Psoas muscle (tissue), 8 donors: Measurements from ENCODE around the gene DCD. TPM values are rescaled to one million over a fixed set of nuclear protein-coding genes. Genes with fewer than 3 reads are reported as not detected.

Source experiments
- ATAC-seq, 4 donors: fragments of 200-7000 bp; cut with Tn5 transposase; one replicate each; pipeline ENCODE4 v1.9.1; 2020; ENCODE audit warnings: moderate library complexity in 3 of 4, mild to moderate bottlenecking in 2 of 4
- DNase-seq, 2 donors: peaks; one replicate each; pipeline ENCODE4 v3.0.0-alpha.2; 2020
- H3K27ac ChIP-seq: fragments of 200-600 bp; one replicate; pipeline ENCODE4 v1.8.0; 2022
- H3K27me3 ChIP-seq, 3 donors: fragments of 200-600 bp in 1 of 3; one replicate each; pipeline versions ENCODE4 v1.6.1 to v1.8.0; 2013 to 2022; ENCODE audit warnings: low read length in 2 of 3, mild to moderate bottlenecking in 2 of 3, moderate library complexity in 1 of 3; ENCODE audit not compliant: insufficient read depth in 3 of 3
- H3K36me3 ChIP-seq, 2 donors: fragments of 200-600 bp in 1 of 2; one replicate each; pipeline versions ENCODE4 v1.6.1 to v1.8.0; 2013 to 2022; ENCODE audit warnings: low read depth in 1 of 2, mild to moderate bottlenecking in 1 of 2, moderate library complexity in 1 of 2; ENCODE audit not compliant: insufficient read depth in 1 of 2
- H3K4me1 ChIP-seq: fragments of 200-600 bp; one replicate; pipeline ENCODE4 v1.8.0; 2022
- H3K4me3 ChIP-seq: fragments of 200-600 bp; one replicate; pipeline ENCODE4 v1.8.0; 2022; ENCODE audit warnings: mild to moderate bottlenecking
- H3K9me3 ChIP-seq: fragments of 200-600 bp; one replicate; pipeline ENCODE4 v1.8.0; 2022
- WGBS, 3 donors: extraction: QIAGEN DNeasy Blood & Tissue Kit; methylation state at CpG; one replicate each; pipeline versions ENCODE4 v1.1.6 to v1.1.7; 2013; 5-methylcytosine and 5-hydroxymethylcytosine counted together
- intact Hi-C, 2 donors: fragments of 100-400 bp; cut with DNase I; formaldehyde crosslinking; loops; one replicate each; pipeline versions ENCODE4 v1.11.0 to v1.14.2; 2022
- polyA plus RNA-seq, 3 donors: library from polyadenylated mRNA; stranded (reverse); fragments of 200-250 nt; gene quantifications; one replicate each; pipeline ENCODE4 v1.2.3, GENCODE V29; 2013
- total RNA-seq, 4 donors: library from RNA; stranded (reverse); fragmentation: NEBNext Ultra II Directional in 2 of 4; extraction: Animal tissue kit (Norgen Biotek cat#: 25700) in 2 of 4; gene quantifications; one replicate each; pipeline versions ENCODE4 v1.2.1 to v1.2.4, GENCODE V29; 2021 to 2023
- TF ChIP-seq, protein P1 (sequence below): fragments of 200-600 bp; IDR thresholded peaks from one replicate; pipeline ENCODE4 v1.8.0; 2022; ENCODE audit warnings: antibody characterized with exemption
- donor health status: healthy with polysubstance abuse.
- donor health status: DM: no; HTN: no; CAD: no; lungs with moderate emphysema.
- donor health status: Bipolar disorder and iron deficiency.
- donor health status: healthy.
- donor health status: DM: yes; HTN: yes; CAD: no.
- donor health status: DM: no; HTN: no; CAD: no.
- donor health status: DM: no; HTN: no; CAD: no.
- donor health status: DM: yes; HTN: yes; CAD: no.

DCD gene
- total and polyA plus RNA-seq, 7 donors, result not detected

DNA sequence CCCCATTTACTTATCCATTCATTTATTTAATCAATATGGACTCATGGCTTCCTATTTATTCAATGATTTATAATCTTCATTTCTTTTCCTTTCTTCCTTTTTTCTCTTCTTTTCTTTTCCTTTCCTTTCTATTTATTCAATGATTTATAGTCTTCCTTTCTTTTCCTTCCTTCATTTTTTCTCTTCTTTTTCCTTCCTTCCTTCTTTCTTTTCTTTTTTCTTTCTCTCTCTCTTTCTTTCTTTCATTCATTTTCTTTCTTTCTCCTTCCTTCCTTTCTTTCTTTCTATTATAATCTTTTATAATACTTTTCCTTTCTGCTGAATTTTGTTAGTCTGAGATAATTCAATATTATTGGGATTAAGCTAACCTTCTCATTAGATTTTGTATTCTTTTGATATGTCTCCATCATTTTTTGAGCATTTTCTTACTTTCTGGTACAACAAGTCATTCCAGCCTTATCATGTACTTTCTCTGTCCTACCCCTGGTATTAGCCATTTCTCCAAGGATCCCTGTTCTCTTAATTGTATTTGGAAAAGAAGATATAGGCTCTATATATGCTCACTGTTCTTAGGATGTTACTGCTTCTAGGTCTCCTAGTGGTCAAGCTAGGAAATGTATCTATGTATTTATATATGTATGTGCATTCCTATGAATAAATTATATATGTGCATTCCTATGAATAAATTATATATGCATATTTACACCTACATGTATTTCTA is 25.5 kb downstream of the DCD start:
- H3K9me3 ChIP-seq, result no peaks in the 10 kb centered on the region
- DNase-seq, result no peak
- peaks cover 0 to 17% (median 0%) of the 10 kb centered on the region in 3 donors for H3K27me3 ChIP-seq
- H3K4me3 ChIP-seq, result no peak overlapping the region
- H3K27ac ChIP-seq, result no peak overlapping the region
- H3K4me1 ChIP-seq, result peaks cover 4% of the 10 kb centered on the region
- TF ChIP-seq, protein P1, sequence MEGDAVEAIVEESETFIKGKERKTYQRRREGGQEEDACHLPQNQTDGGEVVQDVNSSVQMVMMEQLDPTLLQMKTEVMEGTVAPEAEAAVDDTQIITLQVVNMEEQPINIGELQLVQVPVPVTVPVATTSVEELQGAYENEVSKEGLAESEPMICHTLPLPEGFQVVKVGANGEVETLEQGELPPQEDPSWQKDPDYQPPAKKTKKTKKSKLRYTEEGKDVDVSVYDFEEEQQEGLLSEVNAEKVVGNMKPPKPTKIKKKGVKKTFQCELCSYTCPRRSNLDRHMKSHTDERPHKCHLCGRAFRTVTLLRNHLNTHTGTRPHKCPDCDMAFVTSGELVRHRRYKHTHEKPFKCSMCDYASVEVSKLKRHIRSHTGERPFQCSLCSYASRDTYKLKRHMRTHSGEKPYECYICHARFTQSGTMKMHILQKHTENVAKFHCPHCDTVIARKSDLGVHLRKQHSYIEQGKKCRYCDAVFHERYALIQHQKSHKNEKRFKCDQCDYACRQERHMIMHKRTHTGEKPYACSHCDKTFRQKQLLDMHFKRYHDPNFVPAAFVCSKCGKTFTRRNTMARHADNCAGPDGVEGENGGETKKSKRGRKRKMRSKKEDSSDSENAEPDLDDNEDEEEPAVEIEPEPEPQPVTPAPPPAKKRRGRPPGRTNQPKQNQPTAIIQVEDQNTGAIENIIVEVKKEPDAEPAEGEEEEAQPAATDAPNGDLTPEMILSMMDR, result peak; percentile 15
- no peak for ATAC-seq
- H3K36me3 ChIP-seq, result no peaks in the 10 kb centered on the region
- intact Hi-C loops, result no loop called here

DNA sequence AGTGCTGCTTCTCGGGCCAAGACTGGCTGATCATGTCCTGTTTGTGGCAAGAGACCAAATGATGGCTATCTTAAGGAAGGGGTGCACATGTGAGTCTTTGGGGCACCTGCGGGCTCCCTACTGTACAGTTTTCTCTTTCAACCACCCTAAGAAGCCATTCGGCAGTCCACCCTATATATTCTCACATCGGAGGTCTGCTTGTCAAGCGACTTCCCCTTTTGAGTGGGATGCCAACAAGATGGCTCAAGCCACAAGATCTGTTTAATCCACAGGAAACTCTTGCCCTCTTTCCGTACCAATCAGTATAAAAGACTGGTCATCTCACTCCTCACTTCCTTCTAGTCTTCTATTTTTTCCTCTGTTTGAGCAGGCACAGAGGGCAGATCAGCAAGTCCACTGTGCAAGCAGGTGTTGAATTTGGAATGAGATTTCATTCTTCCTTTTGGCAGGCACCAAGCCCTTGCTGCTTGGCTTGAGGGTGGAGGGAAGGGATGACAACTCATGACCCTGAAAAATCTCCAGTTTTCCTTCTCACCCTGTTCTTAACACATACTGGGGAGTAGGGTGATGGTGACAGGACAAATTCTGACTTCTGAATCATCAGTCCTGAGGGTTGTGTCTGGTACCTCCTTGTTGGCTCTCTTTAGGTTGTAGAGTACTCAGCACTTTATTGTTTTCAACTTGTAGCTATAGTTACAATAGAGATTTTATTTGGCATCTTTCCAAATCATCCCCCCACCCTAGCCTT is 31.1 kb downstream of the DCD start:
- TF ChIP-seq, protein P1, result no peak
- Histone ChIP-seq H3K9me3 (no peaks in the 10 kb centered on the region), H3K4me1 (no peaks in the 10 kb centered on the region), H3K27me3 (peaks cover 0 to 3% (median 0%) of the 10 kb centered on the region in 3 donors), H3K27ac (no peak overlapping the region), H3K4me3 (no peak overlapping the region), H3K36me3 (no peaks in the 10 kb centered on the region)
- no peak for ATAC-seq
- intact Hi-C loops, result no loop called here
- no peak for DNase-seq
- WGBS, 3 donors, result 71 to 83% (median 75%) methylated on average over 6 of the region's 6 CpGs

DNA sequence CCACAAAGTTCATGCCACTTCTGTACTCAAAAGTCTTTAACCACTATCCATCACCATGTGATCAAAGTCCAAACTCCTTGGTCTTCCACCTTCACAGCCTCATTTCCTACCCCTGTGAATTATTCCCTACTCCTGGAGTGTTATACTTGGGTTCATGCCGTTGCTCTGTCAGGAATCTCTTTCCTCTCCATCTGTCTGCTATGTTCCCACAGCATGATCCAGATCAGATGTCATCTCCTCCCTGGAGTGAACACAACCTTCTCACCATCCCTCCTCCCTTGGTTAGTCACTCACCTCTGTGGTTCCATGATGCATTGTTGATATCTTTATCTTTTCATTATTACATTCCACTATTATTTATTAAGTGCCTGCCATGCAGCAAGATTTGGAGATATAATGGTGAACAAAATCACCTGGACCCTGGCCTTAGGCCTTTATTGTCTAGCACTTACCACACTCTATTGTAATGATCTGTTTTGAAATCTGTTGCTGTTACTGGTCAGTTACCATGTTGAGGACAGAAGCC is 35.9 kb downstream of the DCD start:
- DNase-seq (no peak), ATAC-seq (peak in 2 of 4 donors; percentile 47 to 49)
- 11 to 48% (median 35%) methylated on average over 1 of the region's 1 CpG for WGBS, 3 donors
- Histone ChIP-seq H3K36me3 (no peaks in the 10 kb centered on the region), H3K27ac (no peak overlapping the region), H3K27me3 (peaks cover 0 to 3% (median 0%) of the 10 kb centered on the region in 3 donors), H3K9me3 (no peaks in the 10 kb centered on the region), H3K4me1 (no peaks in the 10 kb centered on the region), H3K4me3 (no peak overlapping the region)
- TF ChIP-seq, protein P1, result no peak
- intact Hi-C loops, result no loop called here

DNA sequence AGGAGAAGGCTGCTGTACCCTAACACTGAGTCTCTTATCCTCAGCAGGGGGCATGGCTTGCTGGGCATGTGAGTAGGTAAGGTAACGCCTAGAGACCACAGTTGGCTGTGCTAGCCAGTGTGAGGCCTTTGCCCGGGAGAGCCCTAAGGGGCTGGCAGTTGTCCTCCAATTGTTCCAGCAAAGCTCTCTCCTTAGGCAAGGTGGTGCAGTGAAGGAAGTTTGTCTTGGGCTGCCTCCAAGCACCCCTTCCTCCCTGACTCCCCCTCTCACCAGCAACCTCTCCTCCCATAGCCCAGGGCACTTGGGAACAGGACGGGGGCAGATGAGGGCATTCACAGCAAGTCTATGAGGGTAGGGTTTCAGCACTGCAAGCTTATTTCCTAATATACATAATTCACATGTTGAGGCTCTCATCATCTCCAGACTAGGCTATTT is 36.4 kb downstream of the DCD start:
- 38 to 59% (median 54%) methylated on average over 3 of the region's 3 CpGs for WGBS, 3 donors
- intact Hi-C loops, result no loop called here
- Histone ChIP-seq H3K4me1 (no peaks in the 10 kb centered on the region), H3K27me3 (peaks cover 0 to 3% (median 0%) of the 10 kb centered on the region in 3 donors), H3K9me3 (no peaks in the 10 kb centered on the region), H3K4me3 (no peak overlapping the region), H3K27ac (no peak overlapping the region), H3K36me3 (no peaks in the 10 kb centered on the region)
- TF ChIP-seq, protein P1, result no peak
- ATAC-seq (peak in 3 of 4 donors; percentile 31 to 46 (median 35)), DNase-seq (no peak)
